Pancreas (tissue), 10 donors: ENCODE results near the gene APOBEC3H. TPM values are rescaled to one million over a fixed set of nuclear protein-coding genes. Genes with fewer than 3 reads are reported as not detected.

Experiments used
- ATAC-seq, 4 donors: fragments of 200-7000 bp; cut with Tn5 transposase; one replicate each; pipeline versions ENCODE4 v1.8.0 to v1.9.1; 2020; ENCODE audit warnings: mild to moderate bottlenecking in 4 of 4, moderate library complexity in 4 of 4
- DNase-seq, 6 donors: peaks; one replicate each; pipeline ENCODE4 v3.0.0-alpha.2; 2020
- FAIRE-seq: peaks from 2 replicates; lab custom pipeline; 2012; peaks lifted over from hg19 to GRCh38; lab: Jason Lieb, UNC
- H3K27ac ChIP-seq, 4 donors: fragments of 200-600 bp; sonication (generic); 1 replicate in 3 of 4; 2 replicates in 1 of 4; pipeline versions ENCODE4 v1.5.0 to v1.8.0; 2020
- H3K27me3 ChIP-seq, 4 donors: fragments of 200-600 bp; one replicate each; pipeline ENCODE4 v1.8.0; 2021
- H3K36me3 ChIP-seq, 3 donors: fragments of 200-600 bp; sonication (generic) in 1 of 3; one replicate each; pipeline versions ENCODE4 v1.5.0 to v1.8.0; 2020 to 2021
- H3K4me1 ChIP-seq, 3 donors: fragments of 200-600 bp; one replicate each; pipeline ENCODE4 v1.8.0; 2021
- H3K4me3 ChIP-seq, 4 donors: fragments of 200-600 bp; sonication (generic) in 2 of 4; one replicate each; pipeline versions ENCODE4 v1.5.0 to v1.8.0; 2020 to 2021
- H3K9me3 ChIP-seq, 4 donors: fragments of 200-600 bp; one replicate each; pipeline ENCODE4 v1.8.0; 2021
- WGBS, 2 donors: extraction: QIAGEN DNeasy Blood & Tissue Kit; methylation state at CpG; one replicate each; pipeline ENCODE4 v1.1.7; 2013; 5-methylcytosine and 5-hydroxymethylcytosine counted together
- intact Hi-C, 3 donors: fragments of 100-400 bp; cut with DNase I; formaldehyde crosslinking; loops; one replicate each; pipeline versions ENCODE4 v1.11.1 to v1.14.2; 2022
- polyA plus RNA-seq, 2 donors: library from polyadenylated mRNA; stranded (reverse); fragments of 200-250 nt; gene quantifications; one replicate each; pipeline ENCODE4 v1.2.3, GENCODE V29; 2013
- total RNA-seq, 6 donors: library from RNA; stranded (reverse); fragmentation: NEBNext Ultra II Directional in 4 of 6; extraction: Animal tissue kit (Norgen Biotek cat#: 25700) in 4 of 6; gene quantifications; one replicate each; pipeline versions ENCODE4 v1.2.1 to v1.2.4, GENCODE V29; 2021 to 2023
- TF ChIP-seq, protein P1 (sequence below), 4 donors: fragments of 200-600 bp; sonication (generic) in 3 of 4; IDR thresholded peaks; one replicate each; pipeline versions ENCODE4 v1.5.0 to v1.8.0; 2021; ENCODE audit warnings: antibody characterized with exemption in 4 of 4
- donor health status: healthy with polysubstance abuse.
- donor health status: DM: no; HTN: no; CAD: no; lungs with moderate emphysema.
- donor health status: DM: no; HTN: no; CAD: no.
- donor health status: control.
- donor health status: control.
- donor health status: Bipolar disorder and iron deficiency.
- donor health status: DM: yes; HTN: yes; CAD: no.
- donor health status: DM: no; HTN: no; CAD: no.
- donor health status: DM: no; HTN: no; CAD: no.
- donor health status: DM: yes; HTN: yes; CAD: no.

APOBEC3H gene
- total and polyA plus RNA-seq, 8 donors = 0.14 to 0.21 (median 0.16) TPM; not detected in 4

DNA sequence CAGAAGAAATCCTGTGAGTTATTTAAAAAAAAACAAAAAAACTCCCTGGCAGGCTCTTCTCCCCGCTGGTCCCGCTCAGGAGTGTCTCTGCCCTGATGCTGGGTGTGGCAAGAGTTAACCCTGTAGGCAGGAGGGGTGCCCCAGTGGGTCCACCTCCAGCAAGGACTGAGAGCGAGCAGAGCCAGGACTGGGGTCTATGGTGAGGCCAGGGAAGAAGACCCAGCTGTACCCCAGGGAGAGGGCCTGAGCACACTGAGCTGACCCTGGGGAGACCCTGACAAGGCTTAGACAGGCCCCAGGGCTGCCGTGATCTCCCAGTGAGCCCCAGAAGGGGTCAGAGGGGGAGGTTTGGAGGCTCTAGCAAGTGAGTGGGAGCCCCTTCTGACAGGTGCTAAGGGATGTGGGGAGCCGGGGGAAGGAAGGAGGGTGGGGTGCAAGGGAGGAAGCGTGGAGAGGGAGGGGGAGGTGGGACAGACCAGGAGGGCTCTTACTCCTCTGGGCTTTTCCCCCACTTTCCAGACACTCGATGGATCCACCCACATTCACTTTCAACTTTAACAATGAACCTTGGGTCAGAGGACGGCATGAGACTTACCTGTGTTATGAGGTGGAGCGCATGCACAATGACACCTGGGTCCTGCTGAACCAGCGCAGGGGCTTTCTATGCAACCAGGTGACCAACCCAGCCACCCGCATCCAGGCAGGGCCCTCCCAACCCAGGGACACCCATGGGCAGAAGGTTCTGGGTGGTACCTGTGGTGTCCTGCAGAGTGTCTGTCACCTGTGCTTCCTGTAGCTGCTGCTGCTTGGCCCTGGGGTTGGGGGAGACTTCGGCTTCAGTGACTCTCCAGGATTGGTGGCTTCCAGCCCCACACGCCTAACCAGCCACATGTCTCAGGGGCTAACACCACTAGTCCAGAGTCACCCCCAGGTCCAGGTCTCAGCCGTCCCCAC, 13.6 kb upstream of the APOBEC3H start:
- intact Hi-C loops = no loop called here
- TF ChIP-seq, protein P1, sequence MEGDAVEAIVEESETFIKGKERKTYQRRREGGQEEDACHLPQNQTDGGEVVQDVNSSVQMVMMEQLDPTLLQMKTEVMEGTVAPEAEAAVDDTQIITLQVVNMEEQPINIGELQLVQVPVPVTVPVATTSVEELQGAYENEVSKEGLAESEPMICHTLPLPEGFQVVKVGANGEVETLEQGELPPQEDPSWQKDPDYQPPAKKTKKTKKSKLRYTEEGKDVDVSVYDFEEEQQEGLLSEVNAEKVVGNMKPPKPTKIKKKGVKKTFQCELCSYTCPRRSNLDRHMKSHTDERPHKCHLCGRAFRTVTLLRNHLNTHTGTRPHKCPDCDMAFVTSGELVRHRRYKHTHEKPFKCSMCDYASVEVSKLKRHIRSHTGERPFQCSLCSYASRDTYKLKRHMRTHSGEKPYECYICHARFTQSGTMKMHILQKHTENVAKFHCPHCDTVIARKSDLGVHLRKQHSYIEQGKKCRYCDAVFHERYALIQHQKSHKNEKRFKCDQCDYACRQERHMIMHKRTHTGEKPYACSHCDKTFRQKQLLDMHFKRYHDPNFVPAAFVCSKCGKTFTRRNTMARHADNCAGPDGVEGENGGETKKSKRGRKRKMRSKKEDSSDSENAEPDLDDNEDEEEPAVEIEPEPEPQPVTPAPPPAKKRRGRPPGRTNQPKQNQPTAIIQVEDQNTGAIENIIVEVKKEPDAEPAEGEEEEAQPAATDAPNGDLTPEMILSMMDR (IDR thresholded peaks at IDR 0.05) = no peak
- Histone ChIP-seq H3K27ac (no peak overlapping the region), H3K4me1 (no peaks in the 10 kb centered on the region), H3K27me3 (no peaks in the 10 kb centered on the region), H3K36me3 (no peaks in the 10 kb centered on the region), H3K4me3 (no peak overlapping the region), H3K9me3 (no peaks in the 10 kb centered on the region)
- FAIRE-seq = no peak
- DNase-seq = no peak
- 81 to 85% methylated on average over 14 of the region's 14 CpGs for WGBS, 2 donors
- no peak for ATAC-seq

DNA sequence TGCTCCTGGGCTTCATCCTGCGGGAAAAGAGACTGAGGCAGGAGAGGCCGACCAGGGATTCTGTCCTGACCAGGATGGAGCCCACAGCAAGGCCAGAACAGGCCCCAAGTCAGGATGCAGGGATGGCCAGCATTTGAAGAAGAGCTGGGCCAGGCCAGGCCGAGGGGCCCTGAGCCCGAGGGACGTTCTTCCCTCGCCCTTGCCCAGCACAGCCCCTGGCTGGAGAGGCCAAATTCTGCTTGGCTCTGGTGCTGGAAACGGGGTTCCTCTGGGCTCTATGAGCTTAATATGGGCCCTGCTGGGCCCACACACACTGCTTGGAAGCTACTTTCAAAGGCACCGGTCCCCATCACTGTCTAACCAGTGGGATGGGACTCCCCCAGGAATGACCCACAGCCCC, 12.4 kb upstream of the APOBEC3H start:
- TF ChIP-seq, protein P1 (IDR thresholded peaks at IDR 0.05) = no peak
- H3K27me3 ChIP-seq = no peaks in the 10 kb centered on the region
- 87 to 93% methylated on average over 8 of the region's 8 CpGs for WGBS, 2 donors
- FAIRE-seq (no peak), DNase-seq (no peak), ATAC-seq (no peak)
- no peaks in the 10 kb centered on the region for H3K36me3 ChIP-seq
- H3K4me1 ChIP-seq = no peaks in the 10 kb centered on the region
- H3K27ac ChIP-seq = no peak overlapping the region
- no peak overlapping the region for H3K4me3 ChIP-seq
- intact Hi-C loops = no loop called here
- H3K9me3 ChIP-seq = no peaks in the 10 kb centered on the region

DNA sequence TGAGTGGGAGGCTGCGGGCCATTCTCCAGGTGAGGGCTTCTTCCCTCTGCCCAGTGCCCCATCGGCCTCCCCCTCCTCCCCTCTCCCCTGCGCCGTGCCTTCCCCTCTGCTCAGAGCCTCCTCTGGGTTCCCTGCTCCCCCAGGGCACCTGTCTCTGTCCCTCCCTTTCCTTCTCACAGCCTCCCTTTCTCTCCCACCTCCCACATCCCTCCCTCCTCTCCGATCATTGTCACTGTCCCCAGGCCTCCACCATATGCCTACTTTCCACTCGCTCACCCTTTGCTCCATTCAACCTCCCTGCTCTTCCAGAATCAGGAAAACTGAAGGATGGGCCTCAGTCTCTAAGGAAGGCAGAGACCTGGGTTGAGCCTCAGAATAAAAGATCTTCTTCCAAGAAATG, 9.9 kb upstream of the APOBEC3H start:
- no peaks in the 10 kb centered on the region for H3K36me3 ChIP-seq
- H3K27me3 ChIP-seq = no peaks in the 10 kb centered on the region
- no peak for DNase-seq
- H3K27ac ChIP-seq = no peak overlapping the region
- FAIRE-seq = no peak
- H3K4me3 ChIP-seq = no peak overlapping the region
- no peak for ATAC-seq
- intact Hi-C loops = no loop called here
- TF ChIP-seq, protein P1 (IDR thresholded peaks at IDR 0.05) = no peak
- 76 to 85% methylated on average over 6 of the region's 6 CpGs for WGBS, 2 donors
- no peaks in the 10 kb centered on the region for H3K4me1 ChIP-seq
- no peaks in the 10 kb centered on the region for H3K9me3 ChIP-seq

DNA sequence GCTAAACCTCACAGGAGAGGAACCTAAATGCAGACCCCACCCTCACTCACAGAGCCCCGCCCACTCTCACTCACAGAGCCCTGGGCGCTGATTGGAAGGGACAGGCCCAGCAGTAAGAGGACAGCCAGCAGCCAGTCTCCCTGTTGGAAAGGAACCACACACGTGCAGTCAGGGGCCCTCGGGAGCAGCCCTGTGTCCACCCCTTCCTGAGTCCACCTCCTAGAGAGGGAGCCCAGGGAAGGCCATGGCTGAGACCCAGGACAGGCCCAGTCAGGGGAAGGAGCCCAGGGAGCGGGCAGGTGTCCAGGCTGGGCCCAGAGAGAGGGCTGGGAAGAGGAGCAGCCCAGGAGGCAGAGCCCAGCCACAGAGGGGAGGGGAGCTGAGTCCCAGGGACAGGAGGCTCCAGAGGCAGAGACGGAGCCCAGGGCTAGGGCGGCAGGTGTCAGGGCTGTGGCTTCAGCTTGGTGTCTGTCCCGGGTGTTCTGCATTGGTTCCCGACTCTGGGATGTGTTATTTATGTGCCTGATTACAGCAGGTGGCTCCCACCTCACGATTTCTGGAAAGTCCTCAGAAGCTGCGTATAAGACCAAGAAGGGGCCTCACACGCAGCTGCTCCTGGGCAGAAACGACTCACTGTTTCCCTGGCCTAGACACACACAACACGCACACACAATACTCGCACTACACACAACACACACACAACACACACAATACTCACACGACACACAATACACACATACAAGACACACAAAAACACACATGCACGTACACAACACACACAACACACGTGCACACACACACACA, 9.0 kb upstream of the APOBEC3H start:
- Histone ChIP-seq H3K36me3 (no peaks in the 10 kb centered on the region), H3K9me3 (no peaks in the 10 kb centered on the region), H3K4me1 (no peaks in the 10 kb centered on the region), H3K4me3 (no peak overlapping the region), H3K27ac (no peak overlapping the region), H3K27me3 (no peaks in the 10 kb centered on the region)
- TF ChIP-seq, protein P1 (IDR thresholded peaks at IDR 0.05) = no peak
- FAIRE-seq = no peak
- intact Hi-C loops = no loop called here
- peak in 3 of 4 donors; percentile 40 to 74 (median 57) for ATAC-seq
- DNase-seq = peak in 1 of 6 donors; percentile 15
- WGBS, 2 donors = 61% methylated on average over 17 to 18 of the region's 18 CpGs
